GM10248 (cell line): ENCODE measurements around the gene WDR31.

Experiments
- CTCF ChIA-PET: fragments of 300-600 bp; sonication (Branson Sonifier 250); formaldehyde crosslinking; extraction: SDS; loops from one replicate; lab custom pipeline; 2021; ENCODE audit warnings: antibody characterized with exemption; lab: Yijun Ruan, JAX
- POLR2A ChIA-PET: fragments of 350-650 bp; sonication (Branson Sonifier 250); formaldehyde crosslinking; extraction: SDS; loops from one replicate; lab custom pipeline; 2020; ENCODE audit warnings: antibody characterized with exemption; lab: Yijun Ruan, JAX
- DNase-seq: peaks from one replicate; pipeline ENCODE4 v3.0.0; 2012; ENCODE audit errors: extremely low spot score
- TF ChIP-seq, protein P1 (sequence below): IDR thresholded peaks from 2 replicates; pipeline ENCODE4 v1.5.1; 2012; ENCODE audit warnings: mild to moderate bottlenecking, low read depth; ENCODE audit errors: extremely low read depth, missing control alignments, control extremely low read depth

The WDR31 gene

DNA sequence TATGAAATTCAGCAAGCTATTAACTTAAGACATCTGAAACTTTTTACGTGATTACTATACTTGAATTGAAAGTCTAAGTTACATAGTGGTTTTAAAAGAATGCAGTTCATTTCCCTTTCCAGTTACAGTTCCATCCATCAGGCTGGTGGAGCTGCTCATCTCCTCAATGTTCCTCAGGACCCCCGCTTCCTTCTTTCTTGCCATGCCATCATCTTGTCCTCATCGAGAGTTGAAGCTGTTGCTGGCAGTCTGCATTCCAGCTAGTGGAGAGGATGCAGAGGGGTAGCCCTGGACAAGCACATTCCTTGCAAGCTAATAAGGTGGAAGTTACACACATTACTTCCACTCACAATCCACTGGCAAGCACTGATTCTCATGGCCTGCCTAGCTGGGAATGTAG lies 28.1 kb downstream of the WDR31 start:
- ChIA-PET CTCF (interaction anchor here (0.7 to 3.6 kb wide), 7 partner anchors 16 to 347 kb away, joined by 3 to 14 read pairs (median 3); partner anchors contain the start of gene ALAD), POLR2A (no interaction called here)
- DNase-seq, result no peak
- TF ChIP-seq, protein P1, sequence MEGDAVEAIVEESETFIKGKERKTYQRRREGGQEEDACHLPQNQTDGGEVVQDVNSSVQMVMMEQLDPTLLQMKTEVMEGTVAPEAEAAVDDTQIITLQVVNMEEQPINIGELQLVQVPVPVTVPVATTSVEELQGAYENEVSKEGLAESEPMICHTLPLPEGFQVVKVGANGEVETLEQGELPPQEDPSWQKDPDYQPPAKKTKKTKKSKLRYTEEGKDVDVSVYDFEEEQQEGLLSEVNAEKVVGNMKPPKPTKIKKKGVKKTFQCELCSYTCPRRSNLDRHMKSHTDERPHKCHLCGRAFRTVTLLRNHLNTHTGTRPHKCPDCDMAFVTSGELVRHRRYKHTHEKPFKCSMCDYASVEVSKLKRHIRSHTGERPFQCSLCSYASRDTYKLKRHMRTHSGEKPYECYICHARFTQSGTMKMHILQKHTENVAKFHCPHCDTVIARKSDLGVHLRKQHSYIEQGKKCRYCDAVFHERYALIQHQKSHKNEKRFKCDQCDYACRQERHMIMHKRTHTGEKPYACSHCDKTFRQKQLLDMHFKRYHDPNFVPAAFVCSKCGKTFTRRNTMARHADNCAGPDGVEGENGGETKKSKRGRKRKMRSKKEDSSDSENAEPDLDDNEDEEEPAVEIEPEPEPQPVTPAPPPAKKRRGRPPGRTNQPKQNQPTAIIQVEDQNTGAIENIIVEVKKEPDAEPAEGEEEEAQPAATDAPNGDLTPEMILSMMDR, result no peak

- POLR2A ChIA-PET, result interaction anchor here (0.6 kb wide), 1 partner anchor 12 kb away, joined by 4 read pairs; no protein-coding TSS in a partner anchor
- TF ChIP-seq, protein P1, result no peak
- CTCF ChIA-PET, result interaction anchor here (0.8 to 3.6 kb wide), 6 partner anchors 35 to 349 kb away, joined by 3 to 14 read pairs (median 7); partner anchors contain the start of genes ALAD, CDC26 and PRPF4
- no peak for DNase-seq
These were observed 29.5 kb downstream of the WDR31 start for GRCh38 chr9:113310538-113310937.

DNA sequence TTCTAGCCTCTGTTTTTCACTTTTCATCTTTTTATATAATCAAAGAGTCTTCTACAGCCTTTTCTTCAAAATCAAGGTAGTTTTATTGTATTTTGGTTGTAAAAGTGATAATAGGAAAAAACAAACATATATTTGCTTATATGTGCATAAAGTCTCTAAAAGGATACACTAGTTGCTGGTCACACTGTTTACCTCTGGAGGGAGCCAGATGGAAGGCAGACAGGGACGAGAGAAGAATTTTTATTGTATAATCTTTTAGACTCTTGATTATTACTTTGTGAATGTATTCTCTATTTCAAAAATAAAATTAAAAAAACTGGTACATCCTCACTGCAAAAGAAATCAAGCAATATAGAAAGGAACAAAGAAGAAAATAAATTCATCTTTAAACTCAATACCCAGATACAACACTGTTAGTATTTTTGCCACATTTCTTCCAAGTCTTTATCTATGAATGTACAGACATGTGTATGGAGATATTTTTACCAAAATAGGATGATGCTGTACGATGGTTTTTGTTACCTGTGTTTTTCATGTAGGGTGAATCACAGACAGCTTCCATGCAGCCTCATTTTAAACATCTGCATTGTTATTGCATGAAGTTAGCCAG lies 30.8 kb downstream of the WDR31 start:
- peak; percentile 62 for DNase-seq
- ChIA-PET POLR2A (no interaction called here), CTCF (interaction anchor here (0.8 to 3.6 kb wide), 8 partner anchors 9 to 346 kb away, joined by 3 to 14 read pairs (median 5); partner anchors contain the start of genes ALAD, CDC26 and PRPF4)
- TF ChIP-seq, protein P1, result peak; percentile 72

GRCh38 chr9:113307396-113307975 lies 32.6 kb downstream of the WDR31 start:
- POLR2A ChIA-PET, result no interaction called here
- TF ChIP-seq, protein P1, result no peak
- DNase-seq, result no peak
- CTCF ChIA-PET, result interaction anchor here (1.3 kb wide), 1 partner anchor 18 kb away, joined by 3 read pairs; no protein-coding TSS in a partner anchor

DNA sequence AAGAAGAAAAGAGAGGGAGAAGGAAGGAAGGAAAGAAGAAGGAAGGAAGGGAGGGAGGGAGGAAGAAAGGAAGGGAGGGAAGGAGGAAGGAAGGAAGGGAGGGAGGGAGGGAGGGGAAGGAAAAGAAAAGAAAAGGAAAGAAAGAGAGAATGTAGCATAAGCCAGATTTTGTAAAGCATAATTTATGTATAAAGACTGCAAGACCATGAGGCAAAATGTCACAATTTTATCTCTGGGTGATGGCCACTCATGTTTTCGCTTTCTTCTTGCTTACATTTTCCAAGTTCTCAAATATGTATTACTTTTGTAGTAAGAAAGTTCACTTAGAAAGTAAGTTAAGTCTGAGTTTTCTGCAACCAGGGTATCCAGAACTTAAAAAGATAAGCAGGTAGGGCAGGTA lies 33.5 kb downstream of the WDR31 start:
- TF ChIP-seq, protein P1, result no peak
- ChIA-PET CTCF (no interaction called here), POLR2A (no interaction called here)
- no peak for DNase-seq

DNA sequence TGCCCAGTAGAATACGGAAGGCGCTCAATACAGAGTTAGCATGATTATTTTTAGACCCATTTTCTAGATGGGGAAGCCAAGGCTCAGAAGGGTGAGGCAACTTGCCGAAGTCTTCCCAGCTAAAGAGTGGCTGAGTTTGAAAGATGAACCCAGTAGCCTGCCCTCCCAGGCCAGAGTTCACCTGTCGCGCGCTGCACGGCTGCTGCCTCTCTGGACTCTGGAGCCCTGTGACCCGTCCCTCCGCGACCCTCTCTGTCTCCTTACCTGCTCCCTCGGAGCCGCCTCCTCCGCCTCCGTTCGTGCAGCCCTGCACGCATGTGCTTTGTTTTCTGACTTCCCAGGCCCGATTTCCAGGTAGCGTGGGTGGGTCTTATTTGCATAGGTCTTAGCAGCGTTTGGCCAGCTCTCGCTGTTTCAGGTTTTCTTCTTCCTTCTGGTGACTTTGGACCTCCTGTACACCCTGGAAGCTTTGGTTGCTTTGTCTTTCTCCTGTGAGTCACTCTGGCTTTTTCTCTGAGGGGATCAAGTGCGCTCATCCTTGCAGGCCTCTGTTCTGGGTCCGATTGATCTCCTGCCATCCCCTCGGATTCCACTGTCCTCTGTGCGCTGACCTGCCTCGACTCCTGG lies 37.2 kb downstream of the WDR31 start, which contains the start of gene RNF183:
Gene RNF183, minus strand, starts transcription at position 585 of the 627 bp plus-strand sequence. CDS start 5,192 bp downstream, outside the sequence.
- no peak for DNase-seq
- TF ChIP-seq, protein P1, result no peak
- POLR2A ChIA-PET, result no interaction called here
- CTCF ChIA-PET, result no interaction called here
